ENCODE results near the gene NT5C2.
A peak's percentile ranks its signal among the peaks of the same experiment; 100 is the strongest.

The NT5C2 gene

DNA sequence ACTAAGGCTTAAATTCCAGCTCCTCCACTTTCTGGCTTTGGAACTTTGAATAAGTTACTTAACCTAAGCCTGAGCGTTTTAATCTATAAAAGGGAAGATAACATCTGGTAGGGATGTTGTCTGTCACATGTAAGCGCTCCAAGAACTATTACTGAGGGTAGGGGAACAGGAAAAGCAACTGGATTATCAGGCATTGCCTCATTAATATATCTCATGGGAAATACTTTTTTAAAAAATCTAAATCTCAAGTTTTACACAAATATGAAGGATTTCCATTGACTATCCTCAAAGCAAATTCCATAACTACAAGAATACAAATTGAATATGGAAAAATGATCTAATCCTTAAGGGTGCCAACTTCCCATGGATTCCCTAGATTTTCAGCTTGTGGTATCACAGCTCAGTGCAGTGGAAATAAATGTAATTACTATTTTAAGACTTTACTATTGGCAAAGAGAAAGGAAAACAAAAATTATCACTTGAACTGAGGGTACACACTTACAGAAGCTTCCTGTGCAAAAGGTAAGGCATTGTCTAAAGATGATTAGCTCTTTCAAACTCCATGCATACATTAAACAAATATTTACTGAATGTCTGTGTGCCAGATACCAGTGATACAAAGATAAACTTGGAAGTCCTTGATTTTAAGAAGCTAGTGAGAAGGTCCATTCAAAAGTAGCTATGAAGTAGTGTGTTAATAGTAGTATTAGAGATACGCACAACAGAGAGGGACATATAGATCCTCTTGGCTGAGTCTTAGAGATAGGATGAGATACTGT lies 38.4 kb downstream of the NT5C2 start:
- Mint-ChIP-seq H3K9me3 (peaks cover 21% of the 10 kb centered on the region), H3K36me3 (ENCODE audit: low read depth) (peaks cover 62% of the 10 kb centered on the region), H3K4me3 (no peak overlapping the region), H3K27ac (peak overlapping the region; percentile 14), H3K27me3 (ENCODE audit: low read depth, poor library complexity) (no peaks in the 10 kb centered on the region), H3K4me1 (peaks cover 36% of the 10 kb centered on the region)
- no peak for TF ChIP-seq CTCF (IDR thresholded peaks at IDR 0.05)
- no peak for DNase-seq

DNA sequence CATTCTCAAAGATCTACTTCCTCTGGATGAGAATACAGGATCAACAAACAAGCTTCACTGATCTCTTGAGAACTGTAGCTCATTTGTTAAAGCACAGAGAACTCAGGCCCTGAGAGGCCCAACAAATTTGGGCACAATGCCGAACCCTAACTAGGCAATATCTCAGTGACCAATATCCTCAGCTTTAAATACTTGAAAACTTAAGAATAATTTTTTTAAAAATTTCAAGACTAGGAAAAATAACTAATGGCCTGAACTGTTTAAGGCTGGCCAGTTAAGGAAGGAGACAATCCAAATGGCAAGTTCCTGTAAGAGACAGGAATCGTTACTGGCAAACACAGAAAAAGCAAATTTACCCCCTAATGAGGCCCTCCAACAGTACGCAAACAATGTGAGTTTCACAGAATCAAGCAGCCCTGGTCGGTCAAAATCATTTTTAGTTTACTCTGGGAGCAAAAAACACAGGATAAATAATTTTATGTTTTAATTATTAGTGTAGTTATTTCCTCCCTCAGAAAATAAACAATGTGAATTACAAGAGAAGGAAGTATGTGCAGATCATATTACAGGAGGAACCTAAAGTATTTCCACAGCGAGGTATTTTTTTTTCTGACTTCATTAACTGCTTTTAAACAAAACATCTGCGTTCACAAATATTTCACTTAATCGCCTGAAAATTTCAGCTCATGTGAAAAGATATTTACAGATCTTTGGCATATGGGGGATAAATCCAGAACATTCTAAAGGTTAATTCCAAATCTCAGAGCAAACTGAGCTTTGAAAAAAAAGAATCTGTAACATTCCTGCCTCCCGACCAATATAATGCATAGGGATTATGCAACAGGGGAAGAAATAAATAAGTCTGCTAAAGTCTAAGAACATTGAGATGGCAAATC lies 39.5 kb downstream of the NT5C2 start:
- peak overlapping the region; percentile 70 for H3K4me3 Mint-ChIP-seq
- H3K36me3 Mint-ChIP-seq (ENCODE audit: low read depth): peaks cover 55% of the 10 kb centered on the region
- H3K27ac Mint-ChIP-seq: peak overlapping the region; percentile 98
- H3K9me3 Mint-ChIP-seq: peaks cover 12% of the 10 kb centered on the region
- H3K27me3 Mint-ChIP-seq (ENCODE audit: low read depth, poor library complexity): no peaks in the 10 kb centered on the region
- TF ChIP-seq CTCF (IDR thresholded peaks at IDR 0.05): no peak
- no peak for DNase-seq
- peaks cover 36% of the 10 kb centered on the region for H3K4me1 Mint-ChIP-seq

GRCh38 chr10:103149991-103150622 lies 43.0 kb downstream of the NT5C2 start:
- no peaks in the 10 kb centered on the region for H3K27me3 Mint-ChIP-seq (ENCODE audit: low read depth, poor library complexity)
- no peak for DNase-seq
- H3K27ac Mint-ChIP-seq: no peak overlapping the region
- H3K36me3 Mint-ChIP-seq (ENCODE audit: low read depth): peaks cover 35% of the 10 kb centered on the region
- TF ChIP-seq CTCF (IDR thresholded peaks at IDR 0.05): no peak
- H3K4me3 Mint-ChIP-seq: no peak overlapping the region
- H3K4me1 Mint-ChIP-seq: peaks cover 34% of the 10 kb centered on the region
- H3K9me3 Mint-ChIP-seq: no peaks in the 10 kb centered on the region

DNA sequence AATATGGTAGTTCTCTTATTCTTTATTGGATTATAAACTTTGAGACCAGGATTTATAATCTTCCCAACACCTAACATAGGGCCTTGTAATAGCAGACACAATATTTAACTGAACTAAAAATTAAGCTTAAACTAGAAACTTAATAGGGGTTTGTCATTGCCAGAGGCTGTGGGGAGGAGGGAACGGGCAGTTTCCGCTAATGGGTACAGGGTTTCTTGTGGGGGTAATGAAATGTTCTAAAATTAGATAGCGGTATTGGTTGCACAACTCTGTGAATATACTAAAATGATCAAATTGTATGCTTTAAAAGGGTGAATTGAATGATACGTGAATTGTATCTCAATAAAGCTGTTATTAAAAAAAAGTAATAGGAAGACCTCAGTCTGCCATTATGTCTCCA lies 45.4 kb downstream of the NT5C2 start:
- H3K27ac Mint-ChIP-seq: no peak overlapping the region
- H3K9me3 Mint-ChIP-seq: no peaks in the 10 kb centered on the region
- no peak for TF ChIP-seq CTCF (IDR thresholded peaks at IDR 0.05)
- no peaks in the 10 kb centered on the region for H3K27me3 Mint-ChIP-seq (ENCODE audit: low read depth, poor library complexity)
- peaks cover 47% of the 10 kb centered on the region for H3K36me3 Mint-ChIP-seq (ENCODE audit: low read depth)
- no peak overlapping the region for H3K4me3 Mint-ChIP-seq
- peaks cover 9% of the 10 kb centered on the region for H3K4me1 Mint-ChIP-seq
- no peak for DNase-seq

GRCh38 chr10:103145860-103146466 lies 47.1 kb downstream of the NT5C2 start:
- peaks cover 18% of the 10 kb centered on the region for H3K4me1 Mint-ChIP-seq

More at GRCh38 chr10:103145860-103146466, 47.1 kb downstream of the NT5C2 start:
- Mint-ChIP-seq H3K27ac (peak overlapping the region; percentile 24), H3K27me3 (ENCODE audit: low read depth, poor library complexity) (no peaks in the 10 kb centered on the region), H3K9me3 (no peaks in the 10 kb centered on the region), H3K36me3 (ENCODE audit: low read depth) (peaks cover 49% of the 10 kb centered on the region), H3K4me3 (no peak overlapping the region)
- no peak for TF ChIP-seq CTCF (IDR thresholded peaks at IDR 0.05)
- DNase-seq: no peak

Data from nephron progenitor cell (in vitro differentiated cells).